Activated CD8-positive, alpha-beta T cell treated with anti-CD3 and anti-CD28 coated beads for 36 hours (primary cell): ENCODE results near the gene AHR. TPM values are rescaled to one million over a fixed set of nuclear protein-coding genes. Genes with fewer than 3 reads are reported as not detected.

Source experiments
- ATAC-seq: fragments of 200-7000 bp; cut with Tn5 transposase; one replicate; pipeline ENCODE4 v1.10.0; 2021; ENCODE audit warnings: mild to moderate bottlenecking, moderate library complexity
- CTCF ChIA-PET: fragments of 350-600 bp; sonication (Branson Sonifier 250); formaldehyde crosslinking; loops from one replicate; lab custom pipeline; 2021; ENCODE audit warnings: antibody characterized with exemption; lab: Charles Lee
- POLR2A ChIA-PET: fragments of 350-600 bp; sonication (Branson Sonifier 250); formaldehyde crosslinking; loops from one replicate; lab custom pipeline; 2021; ENCODE audit warnings: antibody characterized with exemption; lab: Charles Lee
- DNase-seq: peaks from one replicate; pipeline ENCODE4 v3.0.0-alpha.2; 2020
- H3K27ac Mint-ChIP-seq: one replicate; pipeline ENCODE4 v1.8.0; 2021; ENCODE audit warnings: mild to moderate bottlenecking, mixed read lengths
- H3K27me3 Mint-ChIP-seq: one replicate; pipeline ENCODE4 v1.8.0; 2021; ENCODE audit warnings: mixed read lengths
- H3K36me3 Mint-ChIP-seq: one replicate; pipeline ENCODE4 v1.8.0; 2021; ENCODE audit warnings: low read depth, mixed read lengths
- H3K4me1 Mint-ChIP-seq: one replicate; pipeline ENCODE4 v1.8.0; 2021; ENCODE audit warnings: low read depth, mixed read lengths
- H3K4me3 Mint-ChIP-seq: one replicate; pipeline ENCODE4 v1.8.0; 2021; ENCODE audit warnings: mild to moderate bottlenecking, moderate library complexity, mixed read lengths
- H3K9me3 Mint-ChIP-seq: one replicate; pipeline ENCODE4 v1.8.0; 2021; ENCODE audit warnings: mixed read lengths
- CTCF ChIP-seq: fragments of 200-600 bp; IDR thresholded peaks from one replicate; pipeline ENCODE4 v1.8.0; 2022; ENCODE audit warnings: antibody characterized with exemption, mild to moderate bottlenecking
- intact Hi-C: fragments of 100-400 bp; cut with micrococcal nuclease; formaldehyde crosslinking; loops from one replicate; pipeline ENCODE4 v1.10.0; 2022
- total RNA-seq, 2 experiments: library from RNA; stranded (reverse); gene quantifications; one replicate each; pipeline ENCODE4 v1.2.3, GENCODE V29; 2021

AHR gene
- total RNA-seq, 2 experiments from 2014 or later: 32.1 to 33.4 TPM

- H3K4me1 Mint-ChIP-seq: peaks cover 41% of the 10 kb centered on the region
- POLR2A ChIA-PET: no interaction called here
Observed at GRCh38 chr7:17302575-17303142, 4.2 kb downstream of the AHR start.

GRCh38 chr7:17304926-17305325, 6.5 kb downstream of the AHR start:
- CTCF ChIA-PET: interaction anchor here (0.7 to 2.7 kb wide), 5 partner anchors 71 to 326 kb away, joined by 3 to 20 read pairs (median 4); no protein-coding TSS in a partner anchor

More at GRCh38 chr7:17302575-17303142, 4.2 kb downstream of the AHR start:
- H3K27me3 Mint-ChIP-seq: no peaks in the 10 kb centered on the region
- CTCF ChIA-PET: interaction anchor here (0.8 to 3.0 kb wide), 9 partner anchors 26 to 320 kb away, joined by 3 to 13 read pairs (median 6); no protein-coding TSS in a partner anchor
- peaks cover 3% of the 10 kb centered on the region for H3K9me3 Mint-ChIP-seq
- intact Hi-C loops: loop anchor here (10.0 kb wide), 2 partner anchors 132 to 298 kb away; no protein-coding TSS in a partner anchor
- DNase-seq (no peak), ATAC-seq (no peak)
- no peak overlapping the region for H3K27ac Mint-ChIP-seq
- H3K4me3 Mint-ChIP-seq: peak overlapping the region; percentile 52
- peaks cover 10% of the 10 kb centered on the region for H3K36me3 Mint-ChIP-seq
- TF ChIP-seq CTCF: no peak

GRCh38 chr7:17305387-17306171, 7.1 kb downstream of the AHR start:
- TF ChIP-seq CTCF: no peak
- peak; percentile 20 for ATAC-seq
- POLR2A ChIA-PET: interaction anchor here (0.7 kb wide), 1 partner anchor 328 kb away, joined by 3 read pairs; no protein-coding TSS in a partner anchor
- Mint-ChIP-seq H3K4me3 (peak overlapping the region; percentile 26), H3K36me3 (peaks cover 5% of the 10 kb centered on the region), H3K27me3 (no peaks in the 10 kb centered on the region), H3K4me1 (peaks cover 35% of the 10 kb centered on the region), H3K9me3 (no peaks in the 10 kb centered on the region), H3K27ac (peak overlapping the region; percentile 89)
- intact Hi-C loops: loop anchor here (5.0 to 10.0 kb wide), 3 partner anchors 129 to 301 kb away; no protein-coding TSS in a partner anchor
- CTCF ChIA-PET: interaction anchor here (0.5 to 2.7 kb wide), 6 partner anchors 72 to 327 kb away, joined by 3 to 20 read pairs (median 4); no protein-coding TSS in a partner anchor
- DNase-seq: no peak

More at GRCh38 chr7:17304926-17305325, 6.5 kb downstream of the AHR start:
- H3K36me3 Mint-ChIP-seq: peaks cover 5% of the 10 kb centered on the region
- peaks cover 35% of the 10 kb centered on the region for H3K4me1 Mint-ChIP-seq
- ATAC-seq (peak; percentile 85), DNase-seq (peak; percentile 52)
- no peaks in the 10 kb centered on the region for H3K9me3 Mint-ChIP-seq
- no peaks in the 10 kb centered on the region for H3K27me3 Mint-ChIP-seq
- H3K27ac Mint-ChIP-seq: peak overlapping the region; percentile 89
- intact Hi-C loops: loop anchor here (5.0 to 10.0 kb wide), 3 partner anchors 130 to 300 kb away; no protein-coding TSS in a partner anchor
- TF ChIP-seq CTCF: no peak
- H3K4me3 Mint-ChIP-seq: peak overlapping the region; percentile 26
- POLR2A ChIA-PET: interaction anchor here (0.7 kb wide), 1 partner anchor 328 kb away, joined by 3 read pairs; no protein-coding TSS in a partner anchor

- no peak for ATAC-seq
- intact Hi-C loops: loop anchor here (5.0 to 10.0 kb wide), 3 partner anchors 128 to 302 kb away; no protein-coding TSS in a partner anchor
- peaks cover 32% of the 10 kb centered on the region for H3K4me1 Mint-ChIP-seq
- no peak overlapping the region for H3K27ac Mint-ChIP-seq
- peaks cover 11% of the 10 kb centered on the region for H3K36me3 Mint-ChIP-seq
- H3K4me3 Mint-ChIP-seq: no peak overlapping the region
- no peaks in the 10 kb centered on the region for H3K9me3 Mint-ChIP-seq
- POLR2A ChIA-PET: interaction anchor here (0.6 kb wide), 1 partner anchor 104 kb away, joined by 3 read pairs; no protein-coding TSS in a partner anchor
- TF ChIP-seq CTCF: no peak
- H3K27me3 Mint-ChIP-seq: no peaks in the 10 kb centered on the region
- no peak for DNase-seq
- CTCF ChIA-PET: interaction anchor here (1.4 to 2.6 kb wide), 2 partner anchors 10 to 11 kb away, joined by 3 to 8 read pairs; no protein-coding TSS in a partner anchor
Observed at GRCh38 chr7:17307000-17307399, 8.5 kb downstream of the AHR start.
